ENCODE measurements around the gene ANO8. TPM values are rescaled to one million over a fixed set of nuclear protein-coding genes. Genes with fewer than 3 reads are reported as not detected.

ANO8 gene
- total RNA-seq, 4 donors from 2014 or later, result 5.0 to 10.9 (median 5.9) TPM

DNA sequence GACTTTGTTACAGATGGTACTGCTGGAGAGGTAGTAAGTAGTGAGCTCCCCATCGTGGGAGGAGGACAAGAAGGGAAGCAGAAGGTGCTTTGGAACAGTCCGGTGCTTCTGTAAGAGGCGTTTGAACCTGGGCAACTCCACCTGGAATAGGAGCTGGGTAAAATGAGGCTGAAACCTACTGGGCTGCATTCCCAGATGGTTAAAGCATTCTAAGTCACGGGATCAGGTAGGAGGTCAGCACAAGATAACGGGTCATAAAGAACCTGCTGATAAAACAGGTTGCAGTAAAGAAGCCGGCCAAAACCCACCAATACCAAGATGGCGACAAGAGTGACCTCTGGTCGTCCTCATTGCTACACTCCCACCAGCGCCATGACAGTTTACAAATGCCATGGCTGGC, 47.9 kb downstream of the ANO8 start:
- H3K27ac ChIP-seq, result no peak overlapping the region
- H3K4me1 ChIP-seq, result peaks cover 9% of the 10 kb centered on the region in 2 donors
- H3K4me3 ChIP-seq (replicated peaks in 1 of 3), result no peak overlapping the region
- 85 to 87% methylated on average over 9 of the region's 9 CpGs for WGBS, 2 donors
- H3K36me3 ChIP-seq, result no peaks in the 10 kb centered on the region
- intact Hi-C loops (cut with DNase I), result no loop called here
- no peak for DNase-seq
- H3K27me3 ChIP-seq, result peaks cover 5% of the 10 kb centered on the region
- TF ChIP-seq POLR2A (IDR thresholded peaks at IDR 0.05), result no peak
- no peaks in the 10 kb centered on the region for H3K9me3 ChIP-seq

DNA sequence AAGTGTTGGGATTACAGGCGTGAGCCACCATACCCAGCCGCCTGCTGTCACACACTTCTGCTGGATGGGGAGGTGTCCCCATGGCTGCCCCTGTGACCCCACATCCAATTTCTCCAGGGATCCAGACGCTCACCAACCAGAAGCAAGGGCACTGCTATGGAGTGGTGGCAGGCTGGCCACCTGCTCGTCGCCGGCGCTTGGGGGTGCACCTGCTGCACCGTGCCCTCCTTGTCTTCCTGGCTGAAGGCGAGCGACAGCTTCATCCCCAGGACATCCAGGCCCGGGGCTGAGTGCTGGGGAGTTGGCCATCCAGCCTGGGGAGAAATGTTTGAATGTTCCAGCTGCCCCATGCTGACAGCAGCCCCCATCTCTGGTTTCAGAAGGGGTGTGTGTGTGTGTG, 48.4 kb downstream of the ANO8 start:
- H3K36me3 ChIP-seq, result no peaks in the 10 kb centered on the region
- intact Hi-C loops (cut with DNase I), result no loop called here
- no peak for TF ChIP-seq POLR2A (IDR thresholded peaks at IDR 0.05)
- TF ChIP-seq, protein P1, sequence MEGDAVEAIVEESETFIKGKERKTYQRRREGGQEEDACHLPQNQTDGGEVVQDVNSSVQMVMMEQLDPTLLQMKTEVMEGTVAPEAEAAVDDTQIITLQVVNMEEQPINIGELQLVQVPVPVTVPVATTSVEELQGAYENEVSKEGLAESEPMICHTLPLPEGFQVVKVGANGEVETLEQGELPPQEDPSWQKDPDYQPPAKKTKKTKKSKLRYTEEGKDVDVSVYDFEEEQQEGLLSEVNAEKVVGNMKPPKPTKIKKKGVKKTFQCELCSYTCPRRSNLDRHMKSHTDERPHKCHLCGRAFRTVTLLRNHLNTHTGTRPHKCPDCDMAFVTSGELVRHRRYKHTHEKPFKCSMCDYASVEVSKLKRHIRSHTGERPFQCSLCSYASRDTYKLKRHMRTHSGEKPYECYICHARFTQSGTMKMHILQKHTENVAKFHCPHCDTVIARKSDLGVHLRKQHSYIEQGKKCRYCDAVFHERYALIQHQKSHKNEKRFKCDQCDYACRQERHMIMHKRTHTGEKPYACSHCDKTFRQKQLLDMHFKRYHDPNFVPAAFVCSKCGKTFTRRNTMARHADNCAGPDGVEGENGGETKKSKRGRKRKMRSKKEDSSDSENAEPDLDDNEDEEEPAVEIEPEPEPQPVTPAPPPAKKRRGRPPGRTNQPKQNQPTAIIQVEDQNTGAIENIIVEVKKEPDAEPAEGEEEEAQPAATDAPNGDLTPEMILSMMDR (IDR thresholded peaks at IDR 0.05), result no peak
- peaks cover 12 to 13% of the 10 kb centered on the region in 2 donors for H3K4me1 ChIP-seq
- H3K9me3 ChIP-seq, result no peaks in the 10 kb centered on the region
- DNase-seq, result no peak
- no peak overlapping the region for H3K27ac ChIP-seq
- WGBS, 2 donors, result 91 to 96% methylated on average over 8 to 10 of the region's 11 CpGs
- no peak overlapping the region for H3K4me3 ChIP-seq (replicated peaks in 1 of 3)
- peaks cover 8% of the 10 kb centered on the region for H3K27me3 ChIP-seq

- H3K36me3 ChIP-seq, result no peaks in the 10 kb centered on the region
- no peak overlapping the region for H3K4me3 ChIP-seq (replicated peaks in 1 of 3)
- no peak for TF ChIP-seq POLR2A (IDR thresholded peaks at IDR 0.05)
- TF ChIP-seq, protein P1 (IDR thresholded peaks at IDR 0.05), result no peak
- 90 to 92% methylated on average over 15 to 18 of the region's 18 CpGs for WGBS, 2 donors
- H3K27ac ChIP-seq, result no peak overlapping the region
- DNase-seq, result no peak
- H3K4me1 ChIP-seq, result peaks cover 12 to 13% of the 10 kb centered on the region in 2 donors
- H3K9me3 ChIP-seq, result no peaks in the 10 kb centered on the region
- peaks cover 9% of the 10 kb centered on the region for H3K27me3 ChIP-seq
- intact Hi-C loops (cut with DNase I), result no loop called here
These were observed 49.1 kb downstream of the ANO8 start for GRCh38 chr19:17285415-17286135.

DNA sequence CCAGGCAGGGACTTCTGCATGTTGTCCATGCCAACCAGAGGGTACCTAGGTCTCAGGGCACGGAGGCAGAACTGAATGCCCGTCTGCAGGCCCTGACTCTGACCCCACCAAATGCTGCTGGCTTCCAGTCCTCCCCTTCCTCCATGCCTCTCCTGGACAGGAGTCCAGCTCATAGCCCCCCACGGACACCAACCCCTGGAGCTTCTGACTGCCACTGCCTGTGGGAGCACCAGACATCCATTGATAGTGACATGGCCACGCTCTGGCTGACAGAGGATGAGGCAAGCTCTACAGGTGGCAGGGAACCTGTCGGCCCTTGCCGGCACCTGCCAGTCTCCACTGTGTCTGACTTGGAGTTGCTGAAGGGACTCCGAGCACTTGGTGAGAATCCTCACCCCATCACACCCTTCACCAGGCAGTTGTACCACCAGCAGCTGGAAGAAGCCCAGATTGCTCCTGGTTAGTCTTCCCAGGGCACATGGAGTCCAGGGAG, 51.1 kb downstream of the ANO8 start:
- Histone ChIP-seq H3K4me3 (replicated peaks in 1 of 3) (no peak overlapping the region), H3K36me3 (peaks cover 0 to 2% of the 10 kb centered on the region in 2 donors), H3K4me1 (peaks cover 12 to 13% of the 10 kb centered on the region in 2 donors), H3K27ac (no peak overlapping the region), H3K9me3 (no peaks in the 10 kb centered on the region), H3K27me3 (peaks cover 9% of the 10 kb centered on the region)
- WGBS, 2 donors, result 93 to 98% methylated on average over 7 of the region's 7 CpGs
- TF ChIP-seq, protein P1 (IDR thresholded peaks at IDR 0.05), result no peak
- no peak for TF ChIP-seq POLR2A (IDR thresholded peaks at IDR 0.05)
- no peak for DNase-seq
- intact Hi-C loops (cut with DNase I), result loop anchor here (5.0 kb wide), 2 partner anchors 81 to 216 kb away; no protein-coding TSS in a partner anchor

- WGBS, 2 donors, result 3 to 7% methylated on average over 17 to 30 of the region's 45 CpGs
- Histone ChIP-seq H3K9me3 (no peaks in the 10 kb centered on the region), H3K27ac (no peak overlapping the region), H3K4me1 (peaks cover 12 to 13% of the 10 kb centered on the region in 2 donors), H3K36me3 (peaks cover 0 to 2% of the 10 kb centered on the region in 2 donors), H3K27me3 (peaks cover 9% of the 10 kb centered on the region), H3K4me3 (replicated peaks in 1 of 3) (no peak overlapping the region)
- intact Hi-C loops (cut with DNase I), result loop anchor here (5.0 kb wide), 2 partner anchors 80 to 215 kb away; no protein-coding TSS in a partner anchor
- DNase-seq, result peak; percentile 83 to 84
- TF ChIP-seq POLR2A (IDR thresholded peaks at IDR 0.05), result no peak
- TF ChIP-seq, protein P1 (IDR thresholded peaks at IDR 0.05), result peak; percentile 71 to 90 (median 88)
These were observed 52.0 kb downstream of the ANO8 start for GRCh38 chr19:17282488-17283125.
